GM10266 (cell line): Measurements from ENCODE around the gene PI4KA.
"Not testable (repeated sequence)": the region's sequence is repeated elsewhere in the genome, so short reads cannot be mapped to it uniquely, and the experiment has no call there.

Source experiments
- DNase-seq: peaks from one replicate; pipeline ENCODE4 v3.0.0; 2012; ENCODE audit errors: extremely low spot score
- CTCF ChIP-seq: IDR thresholded peaks from 2 replicates; pipeline ENCODE4 v1.5.1; 2012; ENCODE audit warnings: mild to moderate bottlenecking, low read depth; ENCODE audit not compliant: control insufficient read depth, insufficient read depth; ENCODE audit errors: missing control alignments

The PI4KA gene

GRCh38 chr22:20858615-20859416, at the start of gene PI4KA, which contains the start of gene SNAP29:
Gene PI4KA, minus strand, starts transcription at chr22:20858811. Its CDS starts 86 bp downstream, at chr22:20858725.
Gene SNAP29, plus strand, starts transcription at chr22:20859007. Its CDS starts 104 bp downstream, at chr22:20859111.
- peak; percentile 99 for DNase-seq
- TF ChIP-seq CTCF, result no peak

GRCh38 chr22:20906387-20906767, 47.8 kb upstream of the PI4KA start:
- DNase-seq, result no peak
- TF ChIP-seq CTCF, result no peak

- TF ChIP-seq CTCF, result no peak
- DNase-seq, result no peak
Observed at GRCh38 chr22:20905415-20906386, 47.1 kb upstream of the PI4KA start.

- no peak for TF ChIP-seq CTCF
Observed at GRCh38 chr22:20904980-20905355, 46.4 kb upstream of the PI4KA start.

GRCh38 chr22:20904008-20904979, 45.7 kb upstream of the PI4KA start:
- TF ChIP-seq CTCF, result no peak
- no peak for DNase-seq

More at GRCh38 chr22:20904980-20905355, 46.4 kb upstream of the PI4KA start:
- no peak for DNase-seq

GRCh38 chr22:20903093-20903492, 44.5 kb upstream of the PI4KA start:
- no peak for DNase-seq
- no peak for TF ChIP-seq CTCF

GRCh38 chr22:20901093-20902033, 42.8 kb upstream of the PI4KA start:
- DNase-seq, result not testable (repeated sequence)
